Measurements from ENCODE around the gene LELP1. TPM values are rescaled to one million over a fixed set of nuclear protein-coding genes. Genes with fewer than 3 reads are reported as not detected.

LELP1 gene
- total and polyA plus RNA-seq, 2 experiments from 2014 or later, result not detected

- Histone ChIP-seq H3K27me3 (replicated peaks; ENCODE audit: insufficient read depth) (peaks cover 5% of the 10 kb centered on the region; the same call in 1 of the 2 replicates), H3K4me3 (no peak overlapping the region), H3K9me3 (ENCODE audit: low read depth) (no peaks in the 10 kb centered on the region), H2AFZ (no peak overlapping the region), H3K79me2 (ENCODE audit: insufficient read depth) (no peaks in the 10 kb centered on the region), H3K36me3 (ENCODE audit: low read depth) (no peaks in the 10 kb centered on the region), H3K4me2 (ENCODE audit: unreplicated experiment) (no peak overlapping the region), H3F3A (ENCODE audit: insufficient read depth) (no peaks in the 10 kb centered on the region), H3K9me2 (ENCODE audit: insufficient read depth) (no peaks in the 10 kb centered on the region), H3K4me1 (ENCODE audit: insufficient read depth) (no peaks in the 10 kb centered on the region), H4K20me1 (ENCODE audit: insufficient read depth) (no peaks in the 10 kb centered on the region), H3K27ac (no peak overlapping the region), H3K9ac (no peak overlapping the region)
- TF ChIP-seq EZH2phosphoT487 (IDR thresholded peaks at IDR 0.05; ENCODE audit: insufficient read depth, low read depth) (no peak), EZH2 (IDR thresholded peaks at IDR 0.05; ENCODE audit: insufficient read depth, poor library complexity, severe bottlenecking) (no peak)
- 38 to 47% methylated on average over 4 of the region's 4 CpGs for WGBS, 2 experiments (ENCODE audit: low coverage in 1 of 2, low lambda C conversion rate in 2 of 2, missing lambda C conversion rate in 2 of 2)
- DNase-seq, result no peak
- in situ Hi-C loops (cut with MboI), result no loop called here
Observed at GRCh38 chr1:153251988-153252387, 48.8 kb downstream of the LELP1 start.

- H3F3A ChIP-seq (ENCODE audit: insufficient read depth), result no peaks in the 10 kb centered on the region
- H3K9me3 ChIP-seq (ENCODE audit: low read depth), result no peaks in the 10 kb centered on the region
- no peak overlapping the region for H2AFZ ChIP-seq
- in situ Hi-C loops (cut with MboI), result no loop called here
- no peaks in the 10 kb centered on the region for H3K79me2 ChIP-seq (ENCODE audit: insufficient read depth)
- H3K27ac ChIP-seq, result no peak overlapping the region
- no peaks in the 10 kb centered on the region for H3K9me2 ChIP-seq (ENCODE audit: insufficient read depth)
- no peak for DNase-seq
- no peaks in the 10 kb centered on the region for H3K36me3 ChIP-seq (ENCODE audit: low read depth)
- H3K4me1 ChIP-seq (ENCODE audit: insufficient read depth), result no peaks in the 10 kb centered on the region
- no peak overlapping the region for H3K9ac ChIP-seq
- TF ChIP-seq EZH2 (IDR thresholded peaks at IDR 0.05; ENCODE audit: insufficient read depth, poor library complexity, severe bottlenecking) (no peak), EZH2phosphoT487 (IDR thresholded peaks at IDR 0.05; ENCODE audit: insufficient read depth, low read depth) (no peak)
- no peaks in the 10 kb centered on the region for H4K20me1 ChIP-seq (ENCODE audit: insufficient read depth)
- 0 out of 2 replicates have a peak, but pooled peaks cover 5% of the 10 kb centered on the region for H3K27me3 ChIP-seq (replicated peaks; ENCODE audit: insufficient read depth)
- 18 to 27% methylated on average over 2 of the region's 2 CpGs for WGBS, 2 experiments (ENCODE audit: low coverage in 1 of 2, low lambda C conversion rate in 2 of 2, missing lambda C conversion rate in 2 of 2)
- no peak overlapping the region for H3K4me3 ChIP-seq
- H3K4me2 ChIP-seq (ENCODE audit: unreplicated experiment), result no peak overlapping the region
Observed at GRCh38 chr1:153253076-153253475, 49.8 kb downstream of the LELP1 start.

GRCh38 chr1:153253693-153254092 lies 50.5 kb downstream of the LELP1 start:
- in situ Hi-C loops (cut with MboI), result no loop called here
- no peak for TF ChIP-seq EZH2phosphoT487 (IDR thresholded peaks at IDR 0.05; ENCODE audit: insufficient read depth, low read depth)
- TF ChIP-seq EZH2 (IDR thresholded peaks at IDR 0.05; ENCODE audit: insufficient read depth, poor library complexity, severe bottlenecking), result no peak

More at GRCh38 chr1:153253693-153254092, 50.5 kb downstream of the LELP1 start:
- 0% methylated on average over 1 of the region's 1 CpG for WGBS, 2 experiments (ENCODE audit: low coverage in 1 of 2, low lambda C conversion rate in 2 of 2, missing lambda C conversion rate in 2 of 2)
- no peaks in the 10 kb centered on the region for H3K9me2 ChIP-seq (ENCODE audit: insufficient read depth)
- H3K4me2 ChIP-seq (ENCODE audit: unreplicated experiment), result no peak overlapping the region
- no peaks in the 10 kb centered on the region for H3K9me3 ChIP-seq (ENCODE audit: low read depth)
- no peak overlapping the region for H3K27ac ChIP-seq
- H3K79me2 ChIP-seq (ENCODE audit: insufficient read depth), result no peaks in the 10 kb centered on the region
- DNase-seq, result no peak
- H3K9ac ChIP-seq, result no peak overlapping the region
- H3K4me3 ChIP-seq, result no peak overlapping the region
- no peaks in the 10 kb centered on the region for H3F3A ChIP-seq (ENCODE audit: insufficient read depth)
- H3K4me1 ChIP-seq (ENCODE audit: insufficient read depth), result no peaks in the 10 kb centered on the region
- H2AFZ ChIP-seq, result no peak overlapping the region
- H4K20me1 ChIP-seq (ENCODE audit: insufficient read depth), result no peaks in the 10 kb centered on the region
- no peaks in the 10 kb centered on the region for H3K36me3 ChIP-seq (ENCODE audit: low read depth)
- 0 out of 2 replicates have a peak, but pooled peaks cover 5% of the 10 kb centered on the region for H3K27me3 ChIP-seq (replicated peaks; ENCODE audit: insufficient read depth)

Other genes with a start within 250 kb of the LELP1 start
- not detected in 2 replicates for gene SPRR4, start 232.8 kb upstream of the LELP1 start, total RNA-seq (2014; rRNA removed; shearing (Covaris generic))
- gene SPRR4, start 232.8 kb upstream of the LELP1 start, polyA plus RNA-seq (2016; fragmentation: Nextera tagmentation; extraction: Ambion mirVana), result not detected in 2 replicates
- gene SPRR1A, start 219.3 kb upstream of the LELP1 start, total RNA-seq (2014; rRNA removed; shearing (Covaris generic)), result not detected in 2 replicates
- gene SPRR1A, start 219.3 kb upstream of the LELP1 start, polyA plus RNA-seq (2016; fragmentation: Nextera tagmentation; extraction: Ambion mirVana), result not detected in 2 replicates
- gene SPRR3, start 201.7 kb upstream of the LELP1 start, total RNA-seq (2014; rRNA removed; shearing (Covaris generic)), result not detected in 2 replicates
- not detected in 2 replicates for gene SPRR3, start 201.7 kb upstream of the LELP1 start, polyA plus RNA-seq (2016; fragmentation: Nextera tagmentation; extraction: Ambion mirVana)
- gene SPRR1B, start 172.2 kb upstream of the LELP1 start, total RNA-seq (2014; rRNA removed; shearing (Covaris generic)), result not detected in 2 replicates
- gene SPRR1B, start 172.2 kb upstream of the LELP1 start, polyA plus RNA-seq (2016; fragmentation: Nextera tagmentation; extraction: Ambion mirVana), result not detected in 2 replicates
- gene SPRR2D, start 162.3 kb upstream of the LELP1 start, total RNA-seq (2014; rRNA removed; shearing (Covaris generic)), result not detected in 2 replicates
- not detected in 2 replicates for gene SPRR2D, start 162.3 kb upstream of the LELP1 start, polyA plus RNA-seq (2016; fragmentation: Nextera tagmentation; extraction: Ambion mirVana)
- gene SPRR2A, start 145.9 kb upstream of the LELP1 start, total RNA-seq (2014; rRNA removed; shearing (Covaris generic)), result not detected in 2 replicates
- gene SPRR2A, start 145.9 kb upstream of the LELP1 start, polyA plus RNA-seq (2016; fragmentation: Nextera tagmentation; extraction: Ambion mirVana), result not detected in 2 replicates
- not detected in 2 replicates for gene SPRR2B, start 131.8 kb upstream of the LELP1 start, total RNA-seq (2014; rRNA removed; shearing (Covaris generic))
- gene SPRR2B, start 131.8 kb upstream of the LELP1 start, polyA plus RNA-seq (2016; fragmentation: Nextera tagmentation; extraction: Ambion mirVana), result not detected in 2 replicates
- not detected in 2 replicates for gene SPRR2E, start 108.9 kb upstream of the LELP1 start, total RNA-seq (2014; rRNA removed; shearing (Covaris generic))
- not detected in 2 replicates for gene SPRR2E, start 108.9 kb upstream of the LELP1 start, polyA plus RNA-seq (2016; fragmentation: Nextera tagmentation; extraction: Ambion mirVana)
- gene SPRR2F, start 89.9 kb upstream of the LELP1 start, total RNA-seq (2014; rRNA removed; shearing (Covaris generic)), result not detected in 2 replicates
- not detected in 2 replicates for gene SPRR2F, start 89.9 kb upstream of the LELP1 start, polyA plus RNA-seq (2016; fragmentation: Nextera tagmentation; extraction: Ambion mirVana)
- gene SPRR2G, start 52.5 kb upstream of the LELP1 start, total RNA-seq (2014; rRNA removed; shearing (Covaris generic)), result not detected in 2 replicates
- not detected in 2 replicates for gene SPRR2G, start 52.5 kb upstream of the LELP1 start, polyA plus RNA-seq (2016; fragmentation: Nextera tagmentation; extraction: Ambion mirVana)
- gene PRR9, start 14.2 kb downstream of the LELP1 start, total RNA-seq (2014; rRNA removed; shearing (Covaris generic)), result not detected in 2 replicates
- gene PRR9, start 14.2 kb downstream of the LELP1 start, polyA plus RNA-seq (2016; fragmentation: Nextera tagmentation; extraction: Ambion mirVana), result 0.30 and 0.47 TPM in 2 replicates
- not detected in 2 replicates for gene LORICRIN, start 56.3 kb downstream of the LELP1 start, total RNA-seq (2014; rRNA removed; shearing (Covaris generic))
- not detected in 2 replicates for gene LORICRIN, start 56.3 kb downstream of the LELP1 start, polyA plus RNA-seq (2016; fragmentation: Nextera tagmentation; extraction: Ambion mirVana)
- not detected in 2 replicates for gene PGLYRP3, start 109.5 kb downstream of the LELP1 start, total RNA-seq (2014; rRNA removed; shearing (Covaris generic))
- gene PGLYRP3, start 109.5 kb downstream of the LELP1 start, polyA plus RNA-seq (2016; fragmentation: Nextera tagmentation; extraction: Ambion mirVana), result not detected in 2 replicates
- gene PGLYRP4, start 145.4 kb downstream of the LELP1 start, total RNA-seq (2014; rRNA removed; shearing (Covaris generic)), result not detected in 2 replicates
- not detected in 2 replicates for gene PGLYRP4, start 145.4 kb downstream of the LELP1 start, polyA plus RNA-seq (2016; fragmentation: Nextera tagmentation; extraction: Ambion mirVana)
- not detected in 2 replicates for gene S100A9, start 154.4 kb downstream of the LELP1 start, total RNA-seq (2014; rRNA removed; shearing (Covaris generic))
- not detected in 2 replicates for gene S100A9, start 154.4 kb downstream of the LELP1 start, polyA plus RNA-seq (2016; fragmentation: Nextera tagmentation; extraction: Ambion mirVana)
- gene S100A12, start 172.2 kb downstream of the LELP1 start, total RNA-seq (2014; rRNA removed; shearing (Covaris generic)), result not detected in 2 replicates
- gene S100A12, start 172.2 kb downstream of the LELP1 start, polyA plus RNA-seq (2016; fragmentation: Nextera tagmentation; extraction: Ambion mirVana), result not detected in 2 replicates
- gene S100A8, start 187.6 kb downstream of the LELP1 start, total RNA-seq (2014; rRNA removed; shearing (Covaris generic)), result not detected in 2 replicates
- not detected in 2 replicates for gene S100A8, start 187.6 kb downstream of the LELP1 start, polyA plus RNA-seq (2016; fragmentation: Nextera tagmentation; extraction: Ambion mirVana)
- not detected in 2 replicates for gene S100A7A, start 213.1 kb downstream of the LELP1 start, total RNA-seq (2014; rRNA removed; shearing (Covaris generic))
- not detected in 2 replicates for gene S100A7A, start 213.1 kb downstream of the LELP1 start, polyA plus RNA-seq (2016; fragmentation: Nextera tagmentation; extraction: Ambion mirVana)

Measured in GM23248 (cell line).